GM21786 (cell line): Measurements from ENCODE around the gene HSD3B7.
A peak's percentile ranks its signal among the peaks of the same experiment; 100 is the strongest.

Experiments
- ATAC-seq: cut with Tn5 transposase; IDR thresholded peaks from one replicate; pipeline ENCODE4 v1.9.1; 2021; ENCODE audit not compliant: unreplicated experiment

The HSD3B7 gene

GRCh38 chr16:30956601-30957455, 28.2 kb upstream of the HSD3B7 start:
- ATAC-seq = no peak

DNA sequence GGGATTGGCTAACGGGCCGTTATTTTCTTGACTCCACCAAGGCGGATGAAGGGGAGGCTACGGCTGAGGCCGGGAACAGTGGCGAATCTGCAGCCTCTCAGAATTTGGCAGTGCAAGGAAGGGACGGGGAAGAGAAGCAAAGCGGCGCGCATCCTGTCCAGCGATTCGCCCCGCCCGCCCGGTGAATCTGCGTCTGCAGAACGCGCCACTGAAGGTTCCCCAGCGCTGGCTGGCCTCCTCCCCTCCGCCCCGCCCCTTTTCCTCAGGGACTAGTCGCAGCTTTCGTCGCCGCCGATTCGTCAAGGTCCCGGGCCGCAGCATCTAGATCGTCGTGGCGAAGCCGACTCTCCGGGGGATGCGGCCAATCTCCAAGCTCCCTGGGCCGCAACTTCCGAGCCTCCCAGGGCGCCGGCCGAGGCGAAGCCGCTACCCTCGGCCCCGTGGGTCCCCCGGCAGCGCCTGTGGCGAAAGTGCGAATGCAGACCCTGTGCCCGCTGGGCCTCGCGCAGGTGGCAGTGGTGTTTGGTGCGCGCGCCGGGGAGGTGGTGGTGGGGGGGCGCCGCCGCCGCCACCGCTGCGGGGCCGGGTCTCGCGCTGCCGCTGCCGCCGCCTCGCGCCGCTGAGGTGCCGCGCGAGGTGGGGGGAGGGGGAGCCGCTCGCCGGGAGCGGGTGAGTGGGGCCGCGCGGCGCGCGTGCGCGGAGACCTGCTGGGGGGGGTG, 27.4 kb upstream of the HSD3B7 start, which contains the start of gene SETD1A:
SETD1A (plus strand) TSS at position 299 of the 719 bp plus-strand sequence. CDS start 978 bp downstream, outside the sequence.
- ATAC-seq = peak; percentile 67

DNA sequence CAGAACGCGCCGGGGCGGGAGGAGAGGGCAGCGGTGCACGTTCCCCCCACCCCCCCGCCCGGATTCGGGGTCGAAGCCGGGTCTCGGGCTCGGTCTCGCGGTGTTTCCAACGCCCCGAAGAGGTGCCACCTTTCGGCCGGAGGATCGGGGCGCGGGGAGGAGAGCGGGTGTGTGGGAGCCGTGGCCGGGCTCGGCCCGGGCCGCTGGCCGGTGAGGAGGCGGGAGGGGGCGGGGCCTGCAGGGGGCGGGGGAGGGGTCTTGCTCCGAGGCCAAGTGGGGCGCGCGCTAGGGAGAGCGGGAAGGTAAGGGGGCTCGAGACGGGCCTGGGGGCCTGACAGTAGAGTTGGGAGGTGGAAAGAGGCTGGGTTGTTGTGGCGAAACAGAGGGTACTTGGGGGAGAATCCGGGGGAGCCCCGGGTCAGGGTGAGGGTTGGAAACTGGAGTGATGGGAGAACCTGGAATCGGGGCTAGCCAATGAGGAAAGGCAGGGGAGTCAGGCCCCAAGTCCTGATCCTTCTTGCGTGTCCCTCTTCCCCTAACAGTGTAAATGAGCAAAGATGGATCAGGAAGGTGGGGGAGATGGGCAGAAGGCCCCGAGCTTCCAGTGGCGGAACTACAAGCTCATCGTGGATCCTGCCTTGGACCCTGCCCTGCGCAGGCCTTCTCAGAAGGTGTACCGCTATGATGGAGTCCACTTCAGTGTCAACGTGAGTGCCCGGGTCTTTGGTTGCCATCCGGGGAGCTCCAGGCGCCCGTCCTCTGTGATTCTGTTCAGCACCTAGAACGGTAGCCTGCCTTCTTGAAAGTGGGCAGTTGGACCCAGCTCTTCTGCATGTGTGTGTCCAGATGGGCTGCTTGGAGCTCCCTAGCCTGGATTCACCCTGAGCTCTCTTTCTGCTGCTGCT, 26.6 kb upstream of the HSD3B7 start:
- ATAC-seq = peak; percentile 19

DNA sequence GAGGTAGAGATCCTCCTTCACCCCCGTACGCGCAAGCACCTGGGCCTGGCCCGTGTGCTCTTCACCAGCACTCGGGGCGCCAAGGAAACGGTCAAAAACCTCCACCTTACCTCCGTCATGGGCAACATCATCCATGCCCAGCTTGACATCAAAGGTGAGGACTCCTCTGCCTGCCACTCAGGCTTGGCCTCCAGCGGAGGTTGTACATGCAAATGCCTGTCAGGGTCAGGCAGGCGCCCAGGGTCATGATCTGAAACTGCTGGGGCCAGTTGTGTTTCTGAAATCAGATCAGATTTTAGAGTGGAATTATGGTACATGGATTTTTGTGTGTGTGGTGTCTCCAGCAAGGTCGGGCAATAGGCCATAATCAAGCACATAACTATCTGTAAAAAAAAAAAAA, 23.6 kb upstream of the HSD3B7 start:
- no peak for ATAC-seq

DNA sequence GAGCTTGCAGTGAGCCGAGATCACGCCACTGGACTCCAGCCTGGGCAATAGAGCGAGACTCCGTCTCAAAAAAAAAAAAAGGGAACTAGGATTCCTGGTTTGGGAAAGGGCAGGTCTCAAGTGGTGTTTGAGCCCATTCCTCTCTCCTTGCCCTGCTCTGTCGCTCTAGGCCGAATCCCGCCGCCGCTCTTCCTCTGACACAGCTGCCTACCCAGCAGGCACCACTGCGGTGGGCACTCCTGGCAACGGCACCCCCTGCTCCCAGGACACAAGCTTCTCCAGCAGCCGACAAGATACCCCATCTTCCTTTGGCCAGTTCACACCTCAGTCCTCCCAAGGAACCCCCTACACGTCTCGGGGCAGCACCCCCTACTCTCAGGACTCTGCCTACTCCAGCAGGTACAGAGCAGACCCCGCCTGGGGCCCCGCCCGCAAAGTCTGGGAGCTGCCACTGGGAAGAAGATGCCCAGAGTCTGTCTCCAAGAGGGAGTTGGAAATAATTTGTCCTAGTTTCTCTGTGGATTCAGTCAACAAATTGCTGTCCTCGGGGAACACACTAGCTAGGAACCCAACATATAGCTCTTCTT, 21.0 kb upstream of the HSD3B7 start:
- no peak for ATAC-seq

- no peak for ATAC-seq
Observed at GRCh38 chr16:30964574-30965226, 20.3 kb upstream of the HSD3B7 start.

DNA sequence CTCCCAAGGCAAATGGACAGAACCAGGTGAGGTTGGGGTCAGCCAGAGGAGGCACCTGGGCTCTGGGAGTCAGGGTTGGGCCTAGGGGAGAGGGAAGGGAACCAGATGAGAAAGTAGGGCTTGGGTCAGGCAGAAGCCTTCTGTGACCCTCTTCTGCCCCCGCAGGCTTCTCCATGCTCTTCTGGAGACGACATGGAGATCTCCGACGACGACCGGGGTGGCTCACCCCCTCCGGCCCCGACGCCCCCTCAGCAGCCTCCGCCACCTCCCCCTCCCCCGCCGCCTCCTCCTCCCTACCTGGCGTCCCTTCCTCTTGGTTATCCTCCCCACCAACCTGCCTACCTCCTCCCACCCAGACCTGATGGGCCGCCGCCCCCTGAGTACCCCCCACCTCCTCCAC, 19.6 kb upstream of the HSD3B7 start:
- ATAC-seq = no peak

DNA sequence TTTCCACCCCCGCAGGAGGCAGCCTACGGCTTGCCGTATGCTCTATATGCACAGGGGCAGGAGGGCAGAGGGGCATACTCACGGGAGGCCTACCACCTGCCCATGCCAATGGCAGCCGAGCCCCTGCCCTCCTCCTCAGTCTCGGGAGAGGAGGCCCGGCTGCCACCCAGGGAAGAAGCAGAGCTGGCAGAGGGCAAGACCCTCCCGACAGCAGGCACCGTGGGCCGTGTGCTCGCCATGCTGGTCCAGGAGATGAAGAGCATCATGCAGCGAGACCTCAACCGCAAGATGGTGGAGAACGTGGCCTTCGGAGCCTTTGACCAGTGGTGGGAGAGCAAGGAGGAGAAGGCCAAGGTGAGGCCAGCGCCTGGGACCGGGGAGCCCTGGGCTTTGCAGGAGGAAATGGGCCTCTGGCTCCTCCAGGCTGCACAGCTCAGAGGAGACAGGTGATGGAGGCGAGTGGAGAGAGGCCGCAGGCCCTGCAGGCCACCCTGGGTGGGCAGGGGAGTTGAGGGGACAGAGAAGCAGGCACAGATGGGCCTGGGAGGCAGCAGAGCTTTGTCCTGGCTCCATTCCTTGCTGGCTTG, 18.9 kb upstream of the HSD3B7 start:
- ATAC-seq = no peak

- ATAC-seq = no peak
Observed at GRCh38 chr16:30967795-30968194, 17.2 kb upstream of the HSD3B7 start.

DNA sequence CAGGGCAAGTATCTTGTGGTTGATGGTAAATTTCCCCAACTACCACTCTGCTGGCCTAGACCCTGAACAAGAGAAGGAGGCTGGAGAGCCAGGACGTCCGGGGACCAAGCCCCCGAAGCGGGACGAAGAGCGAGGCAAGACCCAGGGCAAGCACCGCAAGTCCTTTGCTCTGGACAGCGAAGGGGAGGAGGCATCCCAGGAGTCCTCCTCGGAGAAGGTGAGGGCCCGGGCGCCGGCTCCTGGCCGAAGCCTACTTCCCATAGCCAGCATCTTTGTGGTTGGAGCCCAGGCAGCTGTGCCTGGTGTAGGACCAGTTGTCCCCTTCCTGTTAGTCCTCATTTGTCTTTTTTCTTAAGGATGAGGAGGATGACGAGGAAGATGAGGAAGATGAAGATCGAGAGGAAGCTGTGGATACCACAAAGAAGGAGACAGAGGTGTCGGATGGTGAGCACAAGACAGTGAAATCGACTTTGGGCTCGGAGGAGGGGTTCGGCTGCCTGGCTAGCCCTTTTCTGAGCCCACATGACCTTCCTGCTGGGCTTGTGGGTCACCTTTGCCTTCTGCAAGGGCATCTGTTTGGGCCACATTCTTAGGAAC, 15.7 kb upstream of the HSD3B7 start:
- ATAC-seq = no peak

- ATAC-seq = no peak
Observed at GRCh38 chr16:30971298-30971697, 13.7 kb upstream of the HSD3B7 start.

- ATAC-seq = no peak
Observed at GRCh38 chr16:30972872-30973271, 12.1 kb upstream of the HSD3B7 start.

DNA sequence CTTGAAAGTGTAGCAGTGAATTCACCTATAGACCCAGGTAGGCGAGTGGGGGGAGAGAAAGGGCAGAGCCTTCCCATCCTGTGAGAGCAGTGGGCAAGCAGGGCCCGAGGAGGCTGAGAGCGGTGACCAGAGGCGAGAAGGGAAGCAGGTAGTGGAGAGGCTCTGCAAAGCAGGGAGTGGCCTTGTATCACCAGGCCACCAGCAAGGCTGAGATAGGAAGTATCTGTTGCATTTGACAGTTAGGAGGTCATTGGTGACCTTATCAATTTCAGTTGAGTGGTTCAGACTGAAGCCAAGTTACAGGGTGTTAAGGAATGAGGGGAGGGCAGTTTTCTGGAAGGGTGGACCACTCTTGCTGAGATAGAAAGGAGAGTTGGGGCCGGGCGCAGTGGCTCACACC, 10.7 kb upstream of the HSD3B7 start:
- ATAC-seq = no peak

DNA sequence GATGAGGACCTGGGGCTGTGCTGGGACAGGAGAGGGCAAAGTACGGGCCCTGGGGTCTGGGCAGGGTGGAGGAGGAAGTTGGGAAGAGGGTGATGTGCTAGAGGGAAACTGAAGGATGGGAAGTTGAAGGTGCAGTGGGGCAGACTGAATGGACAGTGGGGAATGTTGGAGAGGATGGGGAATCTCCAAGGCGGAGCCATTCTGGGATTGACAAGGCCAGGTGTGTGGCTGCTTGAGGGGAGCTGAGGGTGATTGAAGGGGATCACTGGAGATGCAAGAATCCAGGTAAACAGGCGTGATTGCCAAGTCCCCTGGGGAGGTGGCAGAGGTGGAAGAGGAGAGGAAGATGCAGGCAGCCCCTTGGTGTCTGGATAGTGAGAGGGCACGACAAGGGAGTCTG, 8.5 kb upstream of the HSD3B7 start:
- no peak for ATAC-seq

DNA sequence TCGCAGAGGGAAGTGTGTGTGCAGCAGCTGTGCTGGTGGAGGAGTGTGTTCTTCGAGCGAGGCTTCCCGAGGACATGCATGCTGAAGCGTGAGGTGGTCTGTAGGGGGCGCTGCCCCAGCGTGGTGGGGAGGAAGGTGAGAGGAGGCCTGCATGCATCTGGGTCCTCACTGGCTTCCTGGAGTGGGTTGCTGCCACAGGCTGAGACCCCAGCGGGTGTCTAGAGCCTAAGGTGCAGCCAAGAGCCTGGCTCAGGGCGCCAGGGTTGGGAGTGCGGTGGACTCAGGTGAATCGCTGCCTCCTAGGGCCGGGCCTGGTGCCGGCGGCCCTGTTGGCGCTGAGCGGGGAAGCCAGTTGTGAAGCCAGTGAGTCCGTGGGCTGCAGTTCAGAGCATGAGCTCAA, 7.5 kb upstream of the HSD3B7 start:
- no peak for ATAC-seq

DNA sequence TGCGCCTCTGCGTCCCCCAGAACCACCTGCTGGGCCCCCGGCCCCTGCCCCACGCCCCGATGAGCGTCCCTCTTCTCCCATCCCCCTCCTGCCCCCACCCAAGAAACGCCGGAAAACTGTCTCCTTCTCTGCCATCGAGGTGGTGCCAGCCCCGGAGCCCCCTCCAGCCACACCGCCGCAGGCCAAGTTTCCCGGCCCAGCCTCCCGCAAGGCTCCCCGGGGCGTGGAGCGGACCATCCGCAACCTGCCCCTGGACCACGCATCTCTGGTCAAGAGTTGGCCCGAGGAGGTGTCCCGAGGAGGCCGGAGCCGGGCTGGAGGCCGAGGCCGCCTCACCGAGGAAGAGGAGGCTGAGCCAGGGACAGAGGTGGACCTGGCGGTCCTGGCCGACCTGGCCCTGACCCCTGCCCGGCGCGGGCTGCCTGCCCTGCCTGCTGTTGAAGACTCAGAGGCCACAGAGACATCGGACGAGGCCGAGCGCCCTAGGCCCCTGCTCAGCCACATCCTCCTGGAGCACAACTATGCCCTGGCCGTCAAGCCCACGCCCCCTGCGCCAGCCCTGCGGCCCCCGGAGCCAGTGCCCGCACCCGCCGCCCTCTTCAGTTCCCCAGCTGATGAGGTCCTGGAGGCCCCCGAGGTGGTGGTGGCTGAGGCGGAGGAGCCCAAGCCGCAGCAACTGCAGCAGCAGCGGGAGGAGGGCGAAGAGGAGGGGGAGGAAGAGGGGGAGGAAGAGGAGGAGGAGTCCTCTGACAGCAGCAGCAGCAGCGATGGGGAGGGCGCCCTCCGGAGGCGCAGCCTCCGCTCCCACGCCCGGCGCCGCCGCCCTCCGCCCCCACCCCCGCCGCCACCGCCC, 5.6 kb upstream of the HSD3B7 start:
- no peak for ATAC-seq

DNA sequence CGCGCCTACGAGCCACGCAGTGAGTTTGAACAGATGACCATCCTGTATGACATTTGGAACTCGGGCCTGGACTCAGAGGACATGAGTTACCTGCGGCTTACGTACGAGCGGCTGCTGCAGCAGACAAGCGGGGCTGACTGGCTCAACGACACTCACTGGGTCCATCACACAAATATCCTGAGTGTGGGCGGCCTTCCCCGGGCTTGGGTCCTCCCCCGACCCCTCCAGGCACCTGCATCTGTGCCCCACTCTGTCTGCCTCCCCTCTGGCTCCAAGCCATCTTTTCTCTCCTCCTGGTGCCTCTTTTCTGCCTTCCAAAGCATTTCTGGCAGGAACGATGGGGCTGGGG, 5.0 kb upstream of the HSD3B7 start:
- no peak for ATAC-seq

DNA sequence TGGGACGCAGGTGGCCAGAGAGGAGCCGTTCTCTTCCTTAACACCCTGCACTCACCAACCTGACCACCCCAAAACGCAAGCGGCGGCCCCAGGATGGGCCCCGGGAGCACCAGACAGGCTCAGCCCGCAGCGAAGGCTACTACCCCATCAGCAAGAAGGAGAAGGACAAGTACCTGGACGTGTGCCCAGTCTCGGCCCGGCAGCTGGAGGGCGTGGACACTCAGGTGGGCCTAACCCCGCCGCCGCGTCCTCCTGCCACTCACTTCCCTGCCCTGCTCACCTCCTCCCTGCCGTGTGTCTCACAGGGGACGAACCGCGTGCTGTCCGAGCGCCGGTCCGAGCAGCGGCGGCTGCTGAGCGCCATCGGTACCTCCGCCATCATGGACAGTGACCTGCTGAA, 4.6 kb upstream of the HSD3B7 start:
- ATAC-seq = no peak

DNA sequence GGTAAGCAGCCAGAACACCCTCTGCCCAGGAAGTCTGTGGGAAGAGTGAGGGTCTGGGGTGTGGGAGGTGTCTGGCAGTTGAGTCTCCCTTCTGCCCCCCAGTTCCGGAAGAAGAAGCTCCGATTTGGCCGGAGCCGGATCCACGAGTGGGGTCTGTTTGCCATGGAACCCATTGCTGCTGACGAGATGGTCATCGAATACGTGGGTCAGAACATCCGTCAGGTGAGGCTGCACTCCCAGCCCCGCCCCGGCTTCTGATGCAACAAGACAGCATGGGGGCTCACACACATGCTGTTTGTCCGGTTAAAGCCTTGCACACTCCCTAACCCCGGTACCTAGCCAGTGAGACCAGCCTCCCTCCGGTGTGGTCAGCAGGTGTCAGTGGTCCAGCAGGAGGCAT, 4.0 kb upstream of the HSD3B7 start:
- ATAC-seq = no peak
